ENCODE measurements around the gene RMND5B.
A peak's percentile ranks its signal among the peaks of the same experiment; 100 is the strongest.
"Not testable (repeated sequence)": the region's sequence is repeated elsewhere in the genome, so short reads cannot be mapped to it uniquely, and the experiment has no call there.

Gene RMND5B

DNA sequence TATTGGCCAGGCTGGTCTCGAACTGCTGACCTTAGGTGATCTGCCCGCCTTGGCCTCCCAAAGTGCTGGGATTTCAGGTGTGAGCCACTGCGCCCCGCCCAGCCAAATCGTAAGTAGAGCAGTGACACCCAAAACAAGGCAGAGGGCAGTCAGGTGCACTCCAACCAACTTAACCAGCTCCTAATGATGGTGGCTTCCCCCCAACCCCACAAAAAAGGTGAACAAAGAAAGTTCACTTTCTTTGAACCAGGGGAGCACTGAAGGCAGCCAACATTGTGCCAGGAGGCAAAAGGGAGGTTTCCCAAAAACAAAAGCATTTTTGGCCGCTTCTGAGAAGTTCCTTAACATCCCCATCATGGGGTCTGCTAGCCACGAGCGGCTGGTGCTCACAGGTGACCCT lies 46.8 kb downstream of the RMND5B start:
- DNase-seq = no peak

DNA sequence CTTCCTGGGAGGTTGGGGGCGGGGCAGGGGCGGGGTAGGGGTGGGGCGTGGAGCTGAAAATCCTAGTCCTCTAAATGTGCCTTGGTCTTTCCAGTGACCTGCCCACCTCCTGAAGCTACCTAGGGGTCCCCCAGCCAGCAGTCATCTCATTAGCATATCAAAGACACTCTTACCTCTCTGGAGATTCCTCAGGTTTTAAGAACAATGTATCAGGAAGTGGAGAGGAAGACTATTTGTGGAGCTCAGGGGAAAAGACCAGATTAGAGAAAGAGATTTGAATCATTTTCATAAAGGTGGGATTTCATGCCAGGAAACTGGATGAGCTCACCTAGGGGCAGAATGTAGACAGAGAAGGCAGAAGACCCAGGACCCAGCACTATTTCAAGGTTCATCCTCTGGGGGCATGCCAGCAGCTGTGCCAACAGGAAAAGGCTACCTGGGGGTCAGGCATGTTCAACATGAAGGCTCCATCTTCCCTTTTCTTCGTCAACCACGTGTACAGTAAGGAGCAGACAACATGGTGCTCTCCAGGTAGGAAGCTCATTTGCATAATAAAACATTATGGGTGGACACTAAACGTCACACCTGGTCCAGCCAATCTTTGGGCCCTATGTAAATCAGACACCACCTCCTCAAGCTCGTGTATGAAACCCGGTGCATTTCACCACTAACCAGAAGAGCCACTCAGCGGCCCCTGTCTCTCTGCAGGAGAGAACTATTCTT lies 49.5 kb downstream of the RMND5B start:
- peak; percentile 15 for DNase-seq

DNA sequence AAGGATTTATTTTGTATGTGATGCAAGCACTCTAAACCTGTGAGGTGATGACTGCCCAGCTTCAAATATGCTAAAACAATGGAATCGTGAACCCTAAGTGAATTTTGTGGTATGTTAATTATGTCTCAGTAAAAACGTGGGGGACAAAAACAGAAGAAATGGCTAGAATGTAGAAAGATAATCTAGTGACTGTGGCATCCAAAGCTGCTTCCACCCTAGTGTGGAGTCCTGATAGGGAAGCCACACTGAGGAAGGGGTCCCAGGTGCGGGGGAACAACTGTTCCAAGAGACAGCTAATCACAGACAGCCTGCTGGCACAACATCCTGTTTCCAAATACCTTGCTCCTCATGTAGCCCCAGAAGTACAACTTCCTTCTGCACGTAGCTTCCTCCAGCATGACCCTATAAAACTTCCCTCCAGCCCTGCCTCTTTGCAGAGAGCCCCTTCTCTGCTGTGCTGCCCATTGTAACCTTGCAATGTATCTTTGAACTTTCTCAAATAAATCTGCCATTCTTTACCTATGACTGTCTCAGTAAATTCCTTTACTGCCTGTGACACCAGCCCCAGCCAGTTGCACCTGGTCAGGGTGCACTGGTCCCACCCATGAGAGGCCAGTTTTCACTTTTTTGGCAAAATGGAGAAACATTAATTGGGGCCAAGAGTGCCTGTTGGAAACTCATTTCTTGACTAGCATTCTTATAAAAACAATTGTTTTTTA lies 51.5 kb downstream of the RMND5B start:
- DNase-seq = no peak

DNA sequence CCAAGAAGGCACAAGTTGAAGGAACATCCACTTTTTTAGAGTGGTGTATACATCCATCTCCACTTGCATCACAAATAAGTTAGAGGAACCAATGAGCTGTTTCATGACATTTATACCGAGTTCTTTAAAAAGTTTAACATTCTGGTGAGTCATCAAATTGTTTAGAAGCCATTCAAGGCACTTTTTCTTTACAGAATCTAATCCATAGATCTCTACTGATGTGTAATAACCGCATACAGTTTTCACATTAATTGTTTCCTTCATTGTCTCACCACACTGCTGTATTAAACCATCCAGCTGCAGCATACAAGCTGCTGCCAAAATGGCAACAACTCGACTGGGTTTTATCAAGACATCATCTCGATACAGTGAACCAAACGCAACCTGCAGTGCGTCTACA lies 55.6 kb downstream of the RMND5B start:
- DNase-seq = no peak

DNA sequence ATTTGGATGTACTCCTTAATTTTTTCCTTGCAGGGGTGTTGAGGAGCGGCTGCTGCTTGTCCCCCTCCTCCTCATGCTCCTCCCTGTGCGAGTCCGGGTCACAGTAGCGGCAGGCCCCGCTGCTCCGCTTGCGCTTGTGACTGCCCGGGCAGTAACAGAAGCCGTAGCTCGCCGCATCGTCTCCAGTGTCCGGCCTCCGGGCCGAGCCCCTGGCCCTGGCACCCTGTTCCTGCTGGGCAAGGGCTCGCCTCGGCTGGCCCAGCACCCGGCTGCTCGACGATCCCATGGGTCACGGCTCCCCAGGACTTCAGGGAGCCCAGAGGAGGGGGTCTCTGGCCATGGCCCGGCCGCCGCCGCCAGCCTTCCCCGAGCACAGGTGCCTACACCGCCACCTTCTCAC lies 56.2 kb downstream of the RMND5B start, which contains the start of gene GMCL2:
GMCL2 (minus strand) TSS at position 358 of the 400 bp plus-strand sequence; CDS start at position 286, 72 bp downstream.
- no peak for DNase-seq

DNA sequence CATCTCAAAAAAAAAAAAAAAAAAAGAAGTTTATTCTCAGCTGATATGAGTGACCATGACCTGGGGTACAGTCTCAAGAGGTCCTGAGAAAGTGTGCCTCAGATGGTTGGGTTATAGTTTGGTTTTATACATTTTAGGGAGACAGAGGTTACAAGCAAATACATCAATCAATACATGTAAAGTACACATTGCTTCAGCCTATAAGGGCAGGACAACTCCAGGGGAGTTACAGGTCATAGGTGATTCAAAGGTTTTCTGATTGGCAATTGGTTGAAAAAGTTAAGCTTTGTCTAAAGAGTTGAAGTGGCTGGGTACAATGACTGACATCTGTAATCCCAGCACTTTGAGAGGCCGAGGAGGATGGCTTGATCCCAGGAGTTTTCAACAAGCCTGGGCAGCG lies 58.6 kb downstream of the RMND5B start:
- DNase-seq = no peak

DNA sequence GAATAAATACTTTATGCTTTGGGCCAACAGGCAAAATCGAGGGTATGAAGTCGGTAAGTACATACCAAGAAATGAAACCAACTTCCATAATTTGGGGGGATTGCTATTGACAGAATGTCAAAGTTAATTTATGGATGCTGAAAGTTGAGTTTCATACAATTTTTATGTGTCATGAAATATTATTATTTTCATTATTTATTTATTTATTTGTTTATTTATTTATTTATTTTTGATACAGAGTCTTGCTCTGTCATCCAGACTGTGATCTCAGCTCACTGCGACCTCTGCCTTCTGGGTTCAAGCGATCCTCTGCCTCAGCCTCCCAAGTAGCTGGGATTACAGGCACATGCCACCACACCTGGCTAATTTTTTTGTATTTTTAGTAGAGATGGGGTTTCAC lies 60.8 kb downstream of the RMND5B start:
- DNase-seq = no peak

DNA sequence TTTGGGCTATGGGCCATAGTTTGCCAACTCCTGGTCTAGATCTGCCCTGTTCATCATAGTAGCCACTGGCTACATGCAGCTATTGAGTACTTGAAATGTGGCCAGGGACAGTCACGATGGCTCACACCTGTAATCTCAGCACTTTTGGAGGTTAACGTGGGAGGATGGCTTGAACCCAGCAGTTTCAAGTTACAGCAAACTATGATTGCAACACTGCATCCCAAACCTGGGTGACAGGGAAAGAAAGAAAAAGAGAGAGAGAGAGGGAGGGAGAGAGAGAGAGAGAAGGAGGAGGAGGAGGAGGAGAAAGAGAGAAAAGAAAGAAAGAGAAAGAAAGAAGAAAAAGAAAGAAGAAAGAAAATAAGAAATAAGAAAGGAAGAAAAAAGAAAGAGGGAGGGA lies 61.4 kb downstream of the RMND5B start:
- DNase-seq = no peak

- DNase-seq = no peak
Measured at GRCh38 chr5:178192787-178193186, 62.0 kb downstream of the RMND5B start.

- DNase-seq = no peak
Measured at GRCh38 chr5:178193251-178193809, 62.5 kb downstream of the RMND5B start.

DNA sequence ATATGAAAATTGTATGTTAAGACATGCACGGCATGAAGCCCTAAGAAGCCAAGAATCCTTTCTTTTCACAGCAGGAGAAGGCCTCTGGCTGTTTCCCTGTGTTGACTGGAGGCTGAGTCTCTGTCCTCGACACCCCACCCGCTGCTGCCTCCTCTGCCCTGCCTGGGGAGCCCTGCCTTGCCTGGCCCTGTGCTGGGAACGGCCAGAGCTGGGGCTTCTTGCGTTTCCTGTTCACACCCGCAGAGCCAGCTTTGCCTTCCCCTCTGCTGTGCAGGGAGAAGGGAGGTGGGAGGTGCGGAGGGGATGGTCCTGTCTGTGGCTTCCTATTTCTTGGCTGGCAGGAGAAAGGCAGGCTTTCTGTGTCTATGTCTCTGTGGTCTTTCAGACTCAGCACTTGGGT lies 63.2 kb downstream of the RMND5B start:
- DNase-seq = no peak

- DNase-seq = no peak
Measured at GRCh38 chr5:178196281-178196812, 65.5 kb downstream of the RMND5B start.

GRCh38 chr5:178196986-178197385 lies 66.2 kb downstream of the RMND5B start:
- no peak for DNase-seq

DNA sequence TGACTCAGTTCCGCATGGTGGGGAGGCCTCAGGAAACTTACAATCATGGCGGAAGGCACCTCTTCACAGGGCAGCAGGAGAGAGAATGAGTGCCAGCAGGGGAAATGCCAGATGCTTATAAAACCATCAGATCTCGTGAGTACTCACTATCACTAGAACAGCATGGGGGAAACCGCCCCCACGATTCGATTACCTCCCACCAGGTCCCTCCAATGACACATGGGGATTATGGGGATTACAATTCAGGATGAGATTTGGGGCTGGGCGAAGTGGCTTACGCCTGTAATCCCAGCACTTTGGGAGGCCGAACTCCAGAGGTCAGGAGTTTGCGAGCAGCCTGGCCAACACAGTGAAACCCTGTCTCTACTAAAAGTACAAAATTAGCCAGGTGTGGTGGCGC lies 67.3 kb downstream of the RMND5B start:
- DNase-seq = not testable (repeated sequence)

DNA sequence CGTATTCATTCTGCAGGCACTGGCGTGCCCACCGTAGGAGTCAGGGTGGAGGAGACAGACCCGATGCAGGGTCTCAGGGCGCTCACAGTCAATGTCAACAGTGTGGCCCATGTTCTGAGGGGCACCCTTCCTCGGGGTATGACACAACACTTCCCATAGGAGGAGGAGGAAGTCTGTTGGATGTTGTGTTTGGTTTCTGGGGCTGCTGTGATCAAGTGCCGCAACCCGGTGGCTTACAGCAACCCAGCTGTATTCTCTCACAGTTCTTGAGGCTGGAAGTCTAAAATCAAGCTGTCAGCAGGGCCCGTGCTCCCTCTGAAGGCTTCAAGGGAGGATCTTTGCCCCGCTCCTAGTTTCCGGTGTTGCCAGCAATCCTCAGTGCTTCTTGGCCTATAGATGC lies 67.9 kb downstream of the RMND5B start:
- no peak for DNase-seq

GRCh38 chr5:178199581-178200434 lies 69.0 kb downstream of the RMND5B start:
- no peak for DNase-seq

Data from NCI-H774 (cell line).